GM12875 (cell line): ENCODE results near the gene ADRA2B.

Experiments
- H3K4me3 ChIP-seq: one replicate; pipeline ENCODE4 v1.5.1; 2011; ENCODE audit warnings: low read depth, low read length, control low read depth
- TF ChIP-seq, protein P1 (sequence below): IDR thresholded peaks from 2 replicates; pipeline ENCODE4 v1.5.1; 2011; ENCODE audit warnings: low read depth, mild to moderate bottlenecking, control low read depth, inconsistent platforms, low read length, moderate library complexity, borderline replicate concordance; ENCODE audit not compliant: insufficient read depth

The ADRA2B gene

DNA sequence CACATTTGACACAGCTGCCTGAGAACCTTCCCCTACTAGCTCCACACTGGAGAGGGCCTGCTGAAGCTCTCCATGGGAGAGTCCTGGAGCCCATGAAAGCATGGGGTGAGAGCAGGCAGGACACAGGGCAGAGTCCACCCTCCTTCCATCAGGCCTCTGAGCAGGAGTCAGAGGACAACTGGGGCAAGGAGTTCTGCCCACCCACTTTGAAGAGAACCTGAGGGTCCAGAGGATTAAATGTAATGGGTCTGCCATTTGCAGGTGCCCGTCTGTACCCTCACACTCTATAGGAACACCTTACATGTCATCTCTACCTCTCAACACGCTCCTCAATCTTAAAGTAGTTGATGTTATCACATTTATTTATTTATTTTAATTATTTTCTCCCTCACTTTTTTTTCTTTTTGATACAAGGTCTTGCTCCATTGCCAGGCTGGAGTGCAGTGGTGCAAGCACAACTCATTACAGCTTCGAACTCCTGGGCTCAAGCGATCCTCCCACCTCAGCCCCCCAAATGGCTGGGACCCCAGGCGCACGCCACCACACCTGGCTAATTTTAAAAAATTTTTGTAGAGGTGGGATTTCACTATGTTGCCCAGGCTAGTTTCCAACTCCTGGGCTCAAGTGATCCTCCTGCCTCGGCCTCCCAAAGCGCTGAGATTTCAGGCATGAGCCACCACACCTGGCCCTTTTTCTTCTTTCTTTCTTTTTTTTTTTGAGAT is 10.2 kb downstream of the ADRA2B start:
- no peak overlapping the region for H3K4me3 ChIP-seq
- TF ChIP-seq, protein P1, sequence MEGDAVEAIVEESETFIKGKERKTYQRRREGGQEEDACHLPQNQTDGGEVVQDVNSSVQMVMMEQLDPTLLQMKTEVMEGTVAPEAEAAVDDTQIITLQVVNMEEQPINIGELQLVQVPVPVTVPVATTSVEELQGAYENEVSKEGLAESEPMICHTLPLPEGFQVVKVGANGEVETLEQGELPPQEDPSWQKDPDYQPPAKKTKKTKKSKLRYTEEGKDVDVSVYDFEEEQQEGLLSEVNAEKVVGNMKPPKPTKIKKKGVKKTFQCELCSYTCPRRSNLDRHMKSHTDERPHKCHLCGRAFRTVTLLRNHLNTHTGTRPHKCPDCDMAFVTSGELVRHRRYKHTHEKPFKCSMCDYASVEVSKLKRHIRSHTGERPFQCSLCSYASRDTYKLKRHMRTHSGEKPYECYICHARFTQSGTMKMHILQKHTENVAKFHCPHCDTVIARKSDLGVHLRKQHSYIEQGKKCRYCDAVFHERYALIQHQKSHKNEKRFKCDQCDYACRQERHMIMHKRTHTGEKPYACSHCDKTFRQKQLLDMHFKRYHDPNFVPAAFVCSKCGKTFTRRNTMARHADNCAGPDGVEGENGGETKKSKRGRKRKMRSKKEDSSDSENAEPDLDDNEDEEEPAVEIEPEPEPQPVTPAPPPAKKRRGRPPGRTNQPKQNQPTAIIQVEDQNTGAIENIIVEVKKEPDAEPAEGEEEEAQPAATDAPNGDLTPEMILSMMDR = no peak

DNA sequence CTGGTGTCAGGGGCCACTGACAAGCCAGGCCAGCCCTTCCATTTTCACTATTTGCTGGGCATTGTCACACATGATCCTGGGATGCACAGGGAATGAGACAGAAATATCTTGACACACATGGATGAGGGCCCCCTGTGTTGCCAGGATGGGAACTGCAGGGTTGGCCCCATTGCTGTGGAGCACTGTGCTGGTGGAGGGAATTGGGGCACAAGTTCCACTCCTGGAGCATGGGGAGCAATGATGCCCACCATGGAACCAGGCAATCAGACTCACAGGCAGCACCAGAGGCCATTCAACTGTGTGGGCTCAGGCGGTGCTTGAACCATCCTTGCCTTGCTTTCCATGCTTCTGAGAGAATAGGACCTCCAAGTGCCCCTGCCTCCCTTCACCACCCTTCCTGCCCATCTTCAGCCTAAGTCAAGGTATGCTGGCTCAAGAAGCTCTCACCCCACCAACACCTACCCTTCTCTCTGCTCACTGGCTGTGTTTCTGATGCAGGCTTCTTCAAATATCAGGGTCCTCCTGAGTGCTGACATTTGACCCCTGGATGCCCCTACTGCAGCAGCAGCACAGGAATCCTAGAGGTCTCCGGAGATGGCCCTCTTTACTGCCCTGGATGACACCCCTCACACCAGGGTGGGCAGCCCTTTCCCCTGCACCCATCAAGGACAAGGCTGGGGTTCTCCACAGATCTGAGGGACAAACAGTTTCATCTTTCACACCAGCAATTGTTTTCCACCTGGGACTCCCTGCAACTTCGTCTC is 11.0 kb downstream of the ADRA2B start:
- TF ChIP-seq, protein P1 = no peak
- H3K4me3 ChIP-seq = no peak overlapping the region

DNA sequence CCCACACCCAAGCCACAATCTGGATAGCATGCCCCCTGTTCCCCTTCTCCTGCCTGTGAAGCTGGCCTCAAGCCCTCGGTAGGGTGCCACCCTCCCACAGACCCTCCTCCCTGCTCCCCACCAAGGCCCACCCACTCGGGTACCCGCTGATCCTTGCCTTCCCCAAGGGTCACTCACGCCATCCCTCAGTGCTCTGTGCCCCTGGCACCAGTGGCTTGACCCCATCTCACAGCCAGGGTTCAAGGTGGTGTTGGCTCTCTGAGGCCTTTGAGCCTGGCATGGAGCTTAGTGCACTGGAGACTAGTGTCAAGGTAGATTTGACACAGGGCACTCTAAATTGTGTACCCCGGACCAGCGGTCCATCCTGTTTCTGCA is 11.9 kb downstream of the ADRA2B start:
- TF ChIP-seq, protein P1 = no peak
- H3K4me3 ChIP-seq = no peak overlapping the region

DNA sequence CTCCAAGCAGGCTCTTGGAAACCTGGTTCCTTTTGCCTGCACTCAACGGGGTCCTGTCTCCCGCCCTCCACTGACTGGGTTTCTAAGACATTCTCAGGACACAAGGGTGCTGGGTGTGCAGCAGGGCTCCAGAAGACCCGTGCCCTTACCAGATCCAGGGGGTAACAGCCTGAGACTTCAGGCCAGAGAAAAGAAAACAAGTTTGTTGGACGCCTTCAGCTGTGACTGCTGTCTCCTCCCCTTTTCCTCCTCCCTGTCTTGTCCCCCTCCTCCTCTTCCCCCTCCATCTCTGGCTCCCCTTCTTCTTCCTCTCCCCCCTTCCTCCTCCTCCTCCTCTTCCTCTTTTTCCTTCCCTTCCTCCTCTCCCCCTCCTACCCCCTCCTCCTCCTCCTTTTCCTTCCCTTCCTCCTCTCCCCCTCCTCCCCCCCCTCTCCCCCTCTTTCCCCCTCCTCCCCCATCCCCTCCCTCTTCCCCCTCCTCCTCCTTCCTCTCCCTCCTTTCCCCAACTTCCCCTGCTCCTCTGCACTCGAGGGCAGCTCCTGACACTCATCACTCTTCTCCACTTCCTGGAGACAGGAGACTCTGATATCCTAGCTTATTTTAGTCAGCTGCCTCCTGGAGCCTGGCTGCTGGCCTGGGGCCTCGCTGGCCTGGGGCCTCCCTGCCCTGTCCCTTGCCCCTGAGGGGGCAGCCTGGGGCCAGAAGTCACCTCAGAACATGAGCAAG is 12.4 kb downstream of the ADRA2B start:
- TF ChIP-seq, protein P1 = no peak
- H3K4me3 ChIP-seq = no peak overlapping the region

DNA sequence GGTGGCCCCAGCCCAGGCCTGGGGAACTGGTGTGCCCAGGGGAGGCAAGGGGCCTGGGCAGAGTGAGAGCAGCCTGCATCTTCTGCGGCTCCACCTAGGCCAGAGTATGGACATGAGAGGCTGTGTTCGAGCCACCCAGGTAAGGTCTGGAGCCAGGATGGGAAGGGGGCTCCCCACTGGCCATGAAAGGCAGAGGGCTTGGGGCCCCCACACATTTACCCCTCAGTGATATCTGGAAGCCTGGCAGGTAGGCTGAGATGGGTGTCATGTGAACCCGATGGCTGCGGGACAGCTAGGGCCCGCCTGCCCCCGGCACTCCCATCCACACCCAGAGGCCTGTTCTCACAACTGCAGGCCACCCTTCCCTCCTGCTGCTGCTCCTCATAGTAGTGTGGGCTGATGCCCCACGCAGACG is 13.2 kb downstream of the ADRA2B start:
- no peak overlapping the region for H3K4me3 ChIP-seq
- TF ChIP-seq, protein P1 = no peak

DNA sequence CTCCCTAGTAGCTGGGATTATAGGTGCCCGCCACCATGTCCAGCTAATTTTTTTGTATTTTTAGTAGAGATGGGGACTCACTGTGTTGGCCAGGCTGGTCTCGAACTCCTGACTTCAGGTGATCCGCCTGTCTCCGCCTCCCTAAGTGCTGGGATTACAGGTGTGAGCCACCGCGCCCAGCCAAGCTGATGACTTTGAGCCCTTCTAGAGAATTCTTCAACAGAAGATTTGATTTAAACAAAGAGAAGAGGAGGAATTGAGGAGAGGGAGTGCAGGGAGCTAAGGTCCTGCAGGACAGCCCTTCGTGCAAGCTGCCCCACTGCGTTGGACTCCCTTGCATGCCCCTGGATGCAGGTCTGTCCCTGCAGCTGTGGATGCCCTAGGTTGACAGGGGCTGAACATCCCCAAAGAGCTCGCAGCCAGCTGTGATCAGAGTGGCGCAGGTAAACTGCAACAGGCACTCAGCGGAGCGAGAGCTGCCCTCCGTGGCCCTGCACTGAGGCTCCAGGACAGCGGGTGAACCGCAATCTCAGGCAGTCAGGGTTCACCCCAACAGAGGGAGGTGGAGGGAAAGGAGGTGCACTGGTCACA is 13.7 kb downstream of the ADRA2B start:
- TF ChIP-seq, protein P1 = no peak
- H3K4me3 ChIP-seq = no peak overlapping the region
